Subcutaneous abdominal adipose tissue (tissue), 5 donors: Measurements from ENCODE around the gene AKAP9.
A peak's percentile ranks its signal among the peaks of the same experiment; 100 is the strongest.

Experiments
- H3K27ac ChIP-seq: one replicate; pipeline ENCODE4 v1.7.0; 2013; ENCODE audit warnings: low read depth, mild to moderate bottlenecking, inconsistent platforms, low read length, moderate library complexity
- H3K27me3 ChIP-seq, 5 donors: one replicate each; pipeline ENCODE4 v1.7.0; 2013; ENCODE audit warnings: low read length in 5 of 5, inconsistent platforms in 1 of 5; ENCODE audit not compliant: control insufficient read depth in 5 of 5, insufficient read depth in 4 of 5
- H3K36me3 ChIP-seq, 5 donors: one replicate each; pipeline ENCODE4 v1.7.0; 2013; ENCODE audit warnings: low read length in 5 of 5; ENCODE audit not compliant: control insufficient read depth in 5 of 5, insufficient read depth in 5 of 5
- H3K4me1 ChIP-seq, 5 donors: one replicate each; pipeline ENCODE4 v1.7.0; 2013; ENCODE audit warnings: low read length in 5 of 5, mild to moderate bottlenecking in 3 of 5, moderate library complexity in 1 of 5; ENCODE audit not compliant: control insufficient read depth in 5 of 5, insufficient read depth in 5 of 5
- H3K4me3 ChIP-seq, 5 donors: one replicate each; pipeline ENCODE4 v1.7.0; 2013; ENCODE audit warnings: low read length in 5 of 5, low read depth in 1 of 5
- H3K9ac ChIP-seq, 5 donors: one replicate each; pipeline ENCODE4 v1.7.0; 2013; ENCODE audit warnings: low read length in 5 of 5, mild to moderate bottlenecking in 4 of 5, moderate library complexity in 3 of 5
- H3K9me3 ChIP-seq, 5 donors: one replicate each; pipeline ENCODE4 v1.7.0; 2013; ENCODE audit warnings: low read length in 5 of 5; ENCODE audit not compliant: control insufficient read depth in 5 of 5
- donor health status: healthy.
- donor health status: healthy.
- donor health status: healthy.
- donor health status: healthy.
- donor health status: healthy.

Gene AKAP9

DNA sequence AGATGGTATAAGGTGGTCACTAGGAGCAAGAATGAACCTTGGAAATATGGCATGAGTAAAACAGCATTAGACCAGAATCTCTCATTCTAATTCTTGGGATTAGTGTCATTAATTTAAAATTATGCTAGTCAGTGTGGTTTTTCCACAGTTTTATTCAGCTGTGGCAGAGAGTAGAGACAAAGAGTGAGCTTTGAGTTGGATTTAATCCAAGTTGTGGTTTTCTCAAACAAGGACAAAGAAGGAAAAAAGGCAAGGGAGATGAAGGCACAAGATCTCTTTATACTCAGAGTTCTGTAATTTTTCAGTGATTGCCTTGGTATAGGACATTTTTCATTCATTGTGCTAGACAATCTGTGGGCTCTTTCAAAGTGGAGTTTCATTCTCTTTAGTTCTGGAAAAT lies 28.2 kb upstream of the AKAP9 start:
- no peaks in the 10 kb centered on the region for H3K9me3 ChIP-seq
- H3K27ac ChIP-seq: no peak overlapping the region
- H3K4me3 ChIP-seq: no peak overlapping the region
- no peaks in the 10 kb centered on the region for H3K36me3 ChIP-seq
- H3K27me3 ChIP-seq: no peaks in the 10 kb centered on the region
- no peak overlapping the region for H3K9ac ChIP-seq
- no peaks in the 10 kb centered on the region for H3K4me1 ChIP-seq

DNA sequence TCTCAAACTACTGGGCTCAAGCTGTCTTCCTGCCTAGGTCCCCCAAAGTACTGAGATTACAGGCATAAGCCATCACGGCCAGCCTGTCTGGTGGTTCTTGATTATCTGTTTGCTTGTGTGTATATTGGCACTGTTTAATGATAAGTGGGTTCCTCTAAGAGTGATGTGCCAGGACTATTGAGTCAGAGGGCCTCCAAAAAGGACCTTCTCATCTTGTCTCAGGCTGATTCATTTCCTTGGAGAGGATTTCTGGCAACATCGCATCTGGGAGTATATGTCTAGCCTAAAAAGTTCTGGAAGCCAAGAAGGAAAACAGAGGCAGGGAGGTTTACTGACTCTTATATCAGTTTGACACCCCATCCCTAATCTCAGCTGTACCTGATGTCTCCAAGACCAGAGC lies 27.1 kb upstream of the AKAP9 start:
- Histone ChIP-seq H3K4me3 (no peak overlapping the region), H3K4me1 (no peaks in the 10 kb centered on the region), H3K27me3 (no peaks in the 10 kb centered on the region)

DNA sequence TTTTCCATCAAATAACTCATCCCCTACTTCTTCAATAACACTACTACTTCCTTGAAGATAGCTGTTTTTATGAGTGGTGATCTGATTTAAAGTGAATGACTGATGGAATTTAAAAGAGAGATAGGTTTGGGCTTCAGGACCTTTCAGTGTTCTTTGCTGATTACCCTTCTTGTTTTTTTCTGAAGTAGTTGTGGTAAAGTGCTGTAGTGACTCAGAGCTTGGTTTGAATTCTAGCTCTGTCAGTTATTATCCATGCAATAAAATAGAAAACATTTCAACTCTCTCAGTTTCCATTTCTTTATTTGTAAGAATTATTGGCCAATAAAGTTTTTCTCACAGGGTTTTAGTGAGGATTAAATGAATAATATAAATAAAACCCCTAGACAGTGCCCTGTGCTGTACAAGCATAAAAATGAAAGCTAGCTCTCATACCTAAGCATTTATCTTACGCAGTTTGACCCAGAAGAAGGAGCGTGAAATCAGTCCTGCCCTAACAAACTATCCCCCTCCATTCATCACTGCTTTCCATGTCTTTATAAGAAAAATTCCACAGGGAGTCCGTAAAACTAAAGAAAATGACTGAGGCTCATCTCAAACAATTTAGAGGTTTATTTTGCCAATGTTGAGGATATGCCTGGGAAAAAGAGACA lies 25.1 kb upstream of the AKAP9 start:
- Histone ChIP-seq H3K36me3 (no peaks in the 10 kb centered on the region), H3K9me3 (no peaks in the 10 kb centered on the region), H3K27me3 (no peaks in the 10 kb centered on the region), H3K4me1 (no peaks in the 10 kb centered on the region), H3K27ac (no peak overlapping the region), H3K9ac (no peak overlapping the region), H3K4me3 (no peak overlapping the region)

More for the DNA sequence above, 27.1 kb upstream of the AKAP9 start:
- Histone ChIP-seq H3K36me3 (no peaks in the 10 kb centered on the region), H3K9ac (no peak overlapping the region), H3K9me3 (no peaks in the 10 kb centered on the region), H3K27ac (no peak overlapping the region)

DNA sequence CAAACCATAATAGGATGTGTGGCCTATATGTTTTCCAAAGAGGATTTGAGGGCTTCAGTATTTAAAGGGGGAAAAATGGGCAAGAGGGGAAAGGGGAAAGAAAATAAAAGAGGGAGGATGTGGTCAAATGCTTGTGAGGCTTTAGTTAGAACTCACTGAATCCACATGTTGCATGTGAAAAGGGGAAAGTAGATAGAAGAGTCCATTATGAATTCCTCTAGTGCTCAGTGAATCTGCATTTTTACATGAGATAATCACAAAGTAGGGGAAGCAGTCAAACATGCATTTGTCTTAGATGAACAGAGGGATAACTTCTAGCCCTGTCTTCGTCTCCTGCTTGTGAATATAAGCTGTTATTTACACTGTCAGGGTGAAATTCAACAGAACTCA lies 24.6 kb upstream of the AKAP9 start:
- Histone ChIP-seq H3K4me3 (no peak overlapping the region), H3K27me3 (no peaks in the 10 kb centered on the region), H3K27ac (no peak overlapping the region), H3K36me3 (no peaks in the 10 kb centered on the region), H3K9me3 (no peaks in the 10 kb centered on the region), H3K9ac (no peak overlapping the region), H3K4me1 (no peaks in the 10 kb centered on the region)

DNA sequence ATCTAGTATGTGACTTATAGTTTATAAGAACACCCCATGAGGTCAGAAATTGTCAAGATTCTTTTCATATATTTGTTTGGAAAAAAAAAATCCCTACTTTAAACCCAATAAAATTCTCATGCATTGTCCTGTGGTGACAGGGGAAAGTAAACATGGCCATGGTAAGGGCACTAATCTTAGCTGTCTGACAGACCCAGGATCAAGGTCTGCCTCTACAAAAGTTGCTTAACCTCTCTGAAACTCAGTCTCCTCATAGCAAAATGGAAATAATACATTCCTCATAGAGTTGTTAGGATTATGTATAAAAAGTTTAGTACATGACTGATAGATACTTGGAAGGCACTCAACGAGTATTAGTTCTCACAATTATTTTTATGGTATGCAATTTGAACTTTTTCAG lies 22.3 kb upstream of the AKAP9 start:
- Histone ChIP-seq H3K9me3 (no peaks in the 10 kb centered on the region), H3K4me1 (no peaks in the 10 kb centered on the region), H3K27me3 (no peaks in the 10 kb centered on the region), H3K4me3 (no peak overlapping the region), H3K27ac (no peak overlapping the region), H3K9ac (no peak overlapping the region), H3K36me3 (no peaks in the 10 kb centered on the region)

DNA sequence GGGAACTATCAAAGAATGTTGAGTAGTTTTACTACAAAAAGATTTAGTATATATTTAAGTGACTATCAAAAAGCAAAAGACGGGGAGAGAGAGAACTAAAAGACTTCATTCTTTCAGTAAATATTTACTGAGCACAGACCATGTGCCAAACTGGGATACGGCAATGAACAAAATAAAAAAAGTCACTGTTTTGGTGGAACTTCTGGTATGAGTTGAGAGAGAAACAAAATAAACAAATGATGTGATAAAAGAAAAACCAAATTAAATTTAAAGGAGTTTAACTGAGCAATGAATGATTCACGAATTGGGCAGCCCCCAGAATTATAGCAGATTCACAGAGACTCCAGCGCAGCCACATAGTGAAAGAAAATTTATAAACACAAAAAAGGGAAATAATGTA lies 17.8 kb upstream of the AKAP9 start:
- H3K4me1 ChIP-seq: no peaks in the 10 kb centered on the region
- no peak overlapping the region for H3K27ac ChIP-seq
- H3K9me3 ChIP-seq: no peaks in the 10 kb centered on the region
- no peak overlapping the region for H3K4me3 ChIP-seq
- H3K27me3 ChIP-seq: no peaks in the 10 kb centered on the region
- no peak overlapping the region for H3K9ac ChIP-seq
- H3K36me3 ChIP-seq: no peaks in the 10 kb centered on the region

DNA sequence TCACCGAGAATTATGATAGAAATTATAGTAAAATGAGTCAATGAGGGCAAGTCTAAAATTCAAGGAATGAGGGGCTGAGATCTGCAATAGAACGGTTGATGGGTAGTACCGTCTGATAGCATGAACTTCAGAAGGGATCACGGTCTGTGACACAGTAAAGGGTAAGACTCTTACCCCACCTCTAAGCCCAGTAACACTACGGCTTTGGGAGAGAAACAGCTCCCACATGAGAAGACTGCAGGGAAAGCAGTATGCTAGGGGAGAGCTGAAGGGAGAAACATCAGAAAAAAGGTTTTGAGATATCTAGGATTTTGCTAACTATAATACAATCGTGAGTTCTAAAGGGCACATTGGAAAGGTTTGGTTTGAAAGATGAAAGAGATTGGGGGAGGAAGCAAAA lies 12.8 kb upstream of the AKAP9 start:
- H3K4me3 ChIP-seq: no peak overlapping the region
- H3K27ac ChIP-seq: no peak overlapping the region
- no peaks in the 10 kb centered on the region for H3K4me1 ChIP-seq
- no peaks in the 10 kb centered on the region for H3K36me3 ChIP-seq
- no peaks in the 10 kb centered on the region for H3K27me3 ChIP-seq
- no peak overlapping the region for H3K9ac ChIP-seq
- no peaks in the 10 kb centered on the region for H3K9me3 ChIP-seq

DNA sequence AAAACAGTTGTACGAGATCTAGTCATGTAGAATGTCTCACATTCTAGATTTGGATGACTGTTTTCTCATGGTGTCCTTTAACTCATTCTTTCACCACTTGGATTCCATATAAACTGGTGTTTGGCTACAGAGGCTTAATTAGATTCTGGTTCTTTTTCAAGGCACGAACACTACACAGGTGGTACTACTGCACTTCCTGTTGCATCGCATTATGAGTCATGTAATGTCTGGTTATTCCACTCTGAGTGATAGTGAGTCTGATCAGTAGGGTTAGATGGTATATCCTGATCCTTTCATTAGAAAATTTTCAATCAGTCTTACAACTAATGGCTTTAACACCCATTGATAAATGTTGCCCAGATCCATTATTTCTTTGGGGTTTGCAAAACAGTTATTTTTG lies 11.2 kb upstream of the AKAP9 start:
- Histone ChIP-seq H3K9ac (no peak overlapping the region), H3K4me3 (no peak overlapping the region), H3K27me3 (no peaks in the 10 kb centered on the region), H3K27ac (no peak overlapping the region), H3K9me3 (no peaks in the 10 kb centered on the region), H3K36me3 (no peaks in the 10 kb centered on the region), H3K4me1 (no peaks in the 10 kb centered on the region)

DNA sequence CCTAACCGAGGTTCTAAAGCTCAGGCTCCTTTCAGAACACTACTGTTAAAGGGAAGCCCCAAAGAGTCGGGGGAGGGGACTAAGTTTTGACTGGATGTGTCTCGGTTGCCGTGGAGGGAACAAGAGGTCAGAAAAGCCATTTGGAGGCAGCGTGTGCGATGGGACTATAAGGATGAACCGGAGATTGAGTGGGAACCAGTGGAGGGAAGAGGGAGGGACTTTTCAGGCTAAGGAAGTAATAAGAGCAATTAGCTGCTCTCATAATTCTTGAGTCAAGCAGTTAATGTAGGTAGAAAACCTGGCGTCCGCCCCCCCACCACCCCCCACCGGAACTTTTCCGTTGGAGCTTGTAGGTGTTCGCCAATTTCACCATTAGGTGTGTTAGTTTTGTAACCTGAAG lies 491 bp upstream of the AKAP9 start:
- Histone ChIP-seq H3K9ac (peak overlapping the region; percentile 11 to 97 (median 93)), H3K27me3 (no peaks in the 10 kb centered on the region), H3K36me3 (no peaks in the 10 kb centered on the region), H3K4me3 (peak overlapping the region; percentile 75 to 96 (median 93)), H3K27ac (peak overlapping the region; percentile 96), H3K9me3 (no peaks in the 10 kb centered on the region), H3K4me1 (peaks cover 0 to 35% (median 27%) of the 10 kb centered on the region in 5 donors)

DNA sequence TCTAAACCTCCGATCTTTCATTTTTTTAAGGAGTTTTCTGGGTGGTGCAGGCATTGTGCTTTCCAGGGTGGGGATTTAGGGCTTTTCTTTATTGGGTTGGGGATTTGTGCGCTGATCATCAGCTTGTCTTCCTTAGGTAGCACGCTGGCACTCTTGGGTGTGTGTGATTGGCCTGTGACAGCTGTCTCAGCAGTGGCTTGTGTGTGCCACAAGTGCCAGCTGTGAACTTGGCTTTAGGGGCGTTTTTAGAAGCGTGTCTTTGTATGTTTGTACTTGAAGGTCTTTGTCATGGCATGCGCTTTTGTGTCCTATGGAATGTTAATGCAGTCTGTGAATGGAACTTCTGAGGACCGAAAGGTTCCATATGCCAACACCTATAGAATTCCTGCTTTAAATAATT lies 788 bp downstream of the AKAP9 start:
- H3K4me1 ChIP-seq: peaks cover 0 to 46% (median 39%) of the 10 kb centered on the region in 5 donors
- no peaks in the 10 kb centered on the region for H3K9me3 ChIP-seq
- peak overlapping the region; percentile 81 to 99 (median 94) for H3K9ac ChIP-seq
- H3K36me3 ChIP-seq: no peaks in the 10 kb centered on the region
- H3K4me3 ChIP-seq: peak overlapping the region; percentile 88 to 96 (median 93)
- no peaks in the 10 kb centered on the region for H3K27me3 ChIP-seq
- peak overlapping the region; percentile 96 for H3K27ac ChIP-seq
